ENCODE data around the gene ISG15.

DNA sequence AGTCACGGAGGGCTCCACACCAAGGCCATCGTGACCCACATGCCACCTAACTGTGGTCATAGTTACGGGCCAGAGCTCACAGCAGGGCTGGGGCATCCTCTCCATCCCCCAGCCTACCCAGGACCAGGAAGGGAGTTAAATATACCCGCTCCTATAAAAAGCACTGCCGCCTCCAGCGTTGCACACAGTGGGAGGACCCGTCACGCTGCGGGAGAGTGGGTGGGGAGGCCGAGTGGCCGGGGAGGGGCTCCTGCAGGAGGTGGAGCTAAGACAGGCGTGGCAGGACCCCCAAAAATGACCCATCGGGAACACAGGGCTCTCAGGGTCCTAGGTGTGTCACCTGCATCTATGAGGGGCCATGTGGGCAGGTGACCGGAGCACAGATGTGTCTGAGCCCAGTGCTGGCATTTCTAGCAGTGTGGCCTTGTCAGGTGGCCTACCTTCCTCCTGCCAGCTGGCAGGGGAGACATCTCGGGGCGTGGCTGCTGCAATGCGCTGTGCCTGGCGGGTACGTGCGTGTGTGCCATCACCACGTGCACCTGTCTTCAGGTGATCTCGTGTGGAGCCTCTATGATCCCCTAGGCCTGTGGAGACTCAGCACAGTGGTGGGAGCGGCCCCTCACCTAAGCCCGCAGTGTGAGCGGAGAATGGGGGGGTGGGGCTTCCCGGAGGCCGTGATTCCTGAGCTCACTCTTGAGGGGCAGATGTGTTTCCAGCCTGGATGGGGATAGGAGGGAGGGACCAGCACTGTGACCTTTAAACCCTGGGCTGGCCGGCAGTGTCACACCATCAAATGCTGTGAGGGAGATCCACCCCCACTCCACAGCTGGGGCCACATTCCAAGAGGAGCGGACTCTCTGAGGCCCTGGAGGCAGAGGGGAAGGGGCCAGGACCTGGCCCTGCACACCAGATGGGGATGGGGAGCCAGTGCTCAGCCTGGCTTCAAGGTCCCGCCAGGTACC lies 24.4 kb downstream of the ISG15 start:
- TF ChIP-seq, protein P1, sequence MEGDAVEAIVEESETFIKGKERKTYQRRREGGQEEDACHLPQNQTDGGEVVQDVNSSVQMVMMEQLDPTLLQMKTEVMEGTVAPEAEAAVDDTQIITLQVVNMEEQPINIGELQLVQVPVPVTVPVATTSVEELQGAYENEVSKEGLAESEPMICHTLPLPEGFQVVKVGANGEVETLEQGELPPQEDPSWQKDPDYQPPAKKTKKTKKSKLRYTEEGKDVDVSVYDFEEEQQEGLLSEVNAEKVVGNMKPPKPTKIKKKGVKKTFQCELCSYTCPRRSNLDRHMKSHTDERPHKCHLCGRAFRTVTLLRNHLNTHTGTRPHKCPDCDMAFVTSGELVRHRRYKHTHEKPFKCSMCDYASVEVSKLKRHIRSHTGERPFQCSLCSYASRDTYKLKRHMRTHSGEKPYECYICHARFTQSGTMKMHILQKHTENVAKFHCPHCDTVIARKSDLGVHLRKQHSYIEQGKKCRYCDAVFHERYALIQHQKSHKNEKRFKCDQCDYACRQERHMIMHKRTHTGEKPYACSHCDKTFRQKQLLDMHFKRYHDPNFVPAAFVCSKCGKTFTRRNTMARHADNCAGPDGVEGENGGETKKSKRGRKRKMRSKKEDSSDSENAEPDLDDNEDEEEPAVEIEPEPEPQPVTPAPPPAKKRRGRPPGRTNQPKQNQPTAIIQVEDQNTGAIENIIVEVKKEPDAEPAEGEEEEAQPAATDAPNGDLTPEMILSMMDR (conservative IDR thresholded peaks at IDR 0.05; ENCODE audit: low read depth, low read length): no peak
- TF ChIP-seq EZH2 (IDR thresholded peaks at IDR 0.05; ENCODE audit: low read length, unreplicated experiment): no peak
- no peak for TF ChIP-seq EZH2phosphoT487 (IDR thresholded peaks at IDR 0.05; ENCODE audit: borderline replicate concordance, low read length)

Data from PC-3 (cell line).